ENCODE measurements around the gene ATP6V1C2.

Gene ATP6V1C2

GRCh38 chr2:10732924-10733565 is 11.6 kb downstream of the ATP6V1C2 start:
- DNase-seq = no peak

GRCh38 chr2:10733566-10733925 is 12.1 kb downstream of the ATP6V1C2 start:
- DNase-seq = no peak

GRCh38 chr2:10733980-10734379 is 12.6 kb downstream of the ATP6V1C2 start:
- no peak for DNase-seq

- no peak for DNase-seq
Observed at GRCh38 chr2:10738192-10738591, 16.8 kb downstream of the ATP6V1C2 start.

GRCh38 chr2:10740226-10740625 is 18.8 kb downstream of the ATP6V1C2 start:
- DNase-seq = no peak

- no peak for DNase-seq
Observed at GRCh38 chr2:10741139-10741538, 19.7 kb downstream of the ATP6V1C2 start.

GRCh38 chr2:10742666-10743065 is 21.2 kb downstream of the ATP6V1C2 start:
- DNase-seq = no peak

GRCh38 chr2:10750610-10751009 is 29.2 kb downstream of the ATP6V1C2 start:
- DNase-seq = no peak

- DNase-seq = no peak
Observed at GRCh38 chr2:10752236-10752635, 30.8 kb downstream of the ATP6V1C2 start.

GRCh38 chr2:10753156-10753555 is 31.7 kb downstream of the ATP6V1C2 start:
- DNase-seq = no peak

GRCh38 chr2:10753876-10754275 is 32.4 kb downstream of the ATP6V1C2 start:
- DNase-seq = no peak

- DNase-seq = no peak
Observed at GRCh38 chr2:10755621-10756020, 34.2 kb downstream of the ATP6V1C2 start.

- DNase-seq = no peak
Observed at GRCh38 chr2:10757814-10758286, 36.4 kb downstream of the ATP6V1C2 start.

- DNase-seq = no peak
Observed at GRCh38 chr2:10759151-10759714, 37.8 kb downstream of the ATP6V1C2 start.

GRCh38 chr2:10760794-10761504 is 39.5 kb downstream of the ATP6V1C2 start:
- no peak for DNase-seq

- no peak for DNase-seq
Observed at GRCh38 chr2:10761591-10761990, 40.2 kb downstream of the ATP6V1C2 start.

GRCh38 chr2:10762651-10763460 is 41.4 kb downstream of the ATP6V1C2 start:
- no peak for DNase-seq

GRCh38 chr2:10763461-10763800 is 42.0 kb downstream of the ATP6V1C2 start:
- DNase-seq = no peak

- no peak for DNase-seq
Observed at GRCh38 chr2:10764096-10764785, 42.8 kb downstream of the ATP6V1C2 start.

GRCh38 chr2:10764896-10765295 is 43.5 kb downstream of the ATP6V1C2 start:
- no peak for DNase-seq

GRCh38 chr2:10765461-10765860 is 44.0 kb downstream of the ATP6V1C2 start:
- DNase-seq = no peak

- no peak for DNase-seq
Observed at GRCh38 chr2:10765914-10766313, 44.5 kb downstream of the ATP6V1C2 start.

- DNase-seq = no peak
Observed at GRCh38 chr2:10768063-10768507, 46.7 kb downstream of the ATP6V1C2 start.

Data from central memory CD4-positive, alpha-beta T cell (primary cell).